IMR-90 (cell line): ENCODE results near the gene ST3GAL4. TPM values are rescaled to one million over a fixed set of nuclear protein-coding genes. Genes with fewer than 3 reads are reported as not detected.

Source experiments
- ATAC-seq: fragments of 200-7000 bp; cut with Tn5 transposase; 2 replicates; pipeline ENCODE4 v1.9.1; 2020; ENCODE audit warnings: low read depth, mild to moderate bottlenecking, moderate library complexity
- BruUV-seq: library from RNA; stranded (reverse); fragments of 400-500 nt; replicated peaks from 2 replicates; lab custom pipeline; 2021; lab: Mats Ljungman, UMichigan
- CTCF ChIA-PET: fragments of 300-600 bp; formaldehyde crosslinking; extraction: SDS; loops from one replicate; lab custom pipeline; 2021; ENCODE audit warnings: antibody characterized with exemption; lab: Yijun Ruan, JAX
- POLR2A ChIA-PET: fragments of 300-600 bp; sonication (Branson Sonifier 250); formaldehyde crosslinking; loops from one replicate; lab custom pipeline; 2022; ENCODE audit warnings: antibody characterized with exemption; ENCODE audit not compliant: unreplicated experiment; lab: Charles Lee
- DNase-seq: peaks from one replicate; pipeline ENCODE4 v3.0.0; 2013
- H2AFZ ChIP-seq: replicated peaks from 2 replicates; pipeline ENCODE3; 2013; ENCODE audit warnings: low read length, mild to moderate bottlenecking; ENCODE audit not compliant: poor library complexity
- H2AK5ac ChIP-seq: 2 replicates; pipeline ENCODE4 v1.6.1; 2013; ENCODE audit warnings: low read depth, low read length, inconsistent platforms
- H2AK9ac ChIP-seq: replicated peaks from 2 replicates; pipeline ENCODE3; 2013; ENCODE audit warnings: mild to moderate bottlenecking, low read depth, low read length, moderate library complexity; ENCODE audit not compliant: poor library complexity
- H2BK120ac ChIP-seq: 2 replicates; pipeline ENCODE4 v1.6.1; 2013; ENCODE audit warnings: low read depth, low read length, inconsistent platforms
- H2BK15ac ChIP-seq: 3 replicates; pipeline ENCODE4 v1.6.1; 2013; ENCODE audit warnings: low read depth, low read length, inconsistent platforms
- H2BK20ac ChIP-seq: 2 replicates; pipeline ENCODE4 v1.6.1; 2013; ENCODE audit warnings: low read depth, mild to moderate bottlenecking, inconsistent platforms, low read length, moderate library complexity
- H2BK5ac ChIP-seq: 2 replicates; pipeline ENCODE4 v1.6.1; 2013; ENCODE audit warnings: mild to moderate bottlenecking, low read depth, low read length, inconsistent platforms; ENCODE audit not compliant: poor library complexity, severe bottlenecking
- H3K14ac ChIP-seq: replicated peaks from 2 replicates; pipeline ENCODE4 v1.6.1; 2013; ENCODE audit warnings: low read depth, low read length, inconsistent platforms
- H3K18ac ChIP-seq: 2 replicates; pipeline ENCODE4 v1.6.1; 2013; ENCODE audit warnings: low read depth, low read length, control low read depth
- H3K23ac ChIP-seq: 2 replicates; pipeline ENCODE4 v1.6.1; 2013; ENCODE audit warnings: low read depth, low read length, inconsistent platforms
- H3K27ac ChIP-seq: 2 replicates; pipeline ENCODE4 v1.5.1; 2013; ENCODE audit warnings: mild to moderate bottlenecking, control low read depth, low read length; ENCODE audit not compliant: insufficient read depth
- H3K27me3 ChIP-seq: 2 replicates; pipeline ENCODE4 v1.6.1; 2013; ENCODE audit warnings: low read length; ENCODE audit not compliant: control insufficient read depth, insufficient read depth
- H3K36me3 ChIP-seq: 2 replicates; pipeline ENCODE4 v1.6.1; 2013; ENCODE audit warnings: low read length, mixed read lengths; ENCODE audit not compliant: control insufficient read depth, insufficient read depth
- H3K4ac ChIP-seq: 2 replicates; pipeline ENCODE4 v1.6.1; 2013; ENCODE audit warnings: low read depth, low read length, inconsistent platforms
- H3K4me1 ChIP-seq: 2 replicates; pipeline ENCODE4 v1.6.1; 2013; ENCODE audit warnings: low read length, mixed read lengths; ENCODE audit not compliant: control insufficient read depth, insufficient read depth
- H3K4me2 ChIP-seq: 2 replicates; pipeline ENCODE4 v1.6.1; 2013; ENCODE audit warnings: low read depth, mild to moderate bottlenecking, control low read depth, low read length, moderate library complexity
- H3K4me3 ChIP-seq: 2 replicates; pipeline ENCODE4 v1.5.1; 2013; ENCODE audit warnings: low read depth, mild to moderate bottlenecking, control low read depth, low read length, moderate library complexity; ENCODE audit not compliant: insufficient read depth
- H3K56ac ChIP-seq: 2 replicates; pipeline ENCODE4 v1.6.1; 2013; ENCODE audit warnings: low read length, inconsistent platforms; ENCODE audit not compliant: insufficient read depth; ENCODE audit errors: extremely low read depth
- H3K79me1 ChIP-seq, 2 experiments: 2 replicates each; pipeline ENCODE4 v1.6.1; 2013; ENCODE audit warnings: low read length in 2 of 2, inconsistent platforms in 1 of 2, low read depth in 1 of 2
- H3K9ac ChIP-seq: 2 replicates; pipeline ENCODE4 v1.6.1; 2013; ENCODE audit warnings: low read depth, low read length, control low read depth
- H3K9me1 ChIP-seq: 2 replicates; pipeline ENCODE4 v1.6.1; 2013; ENCODE audit warnings: low read length, inconsistent platforms; ENCODE audit not compliant: insufficient read depth
- H3K9me3 ChIP-seq: 2 replicates; pipeline ENCODE4 v1.6.1; 2013; ENCODE audit warnings: low read length; ENCODE audit not compliant: control insufficient read depth, insufficient read depth
- H4K20me1 ChIP-seq: 2 replicates; pipeline ENCODE4 v1.6.1; 2013; ENCODE audit warnings: low read length, inconsistent platforms; ENCODE audit not compliant: insufficient read depth
- H4K5ac ChIP-seq: 2 replicates; pipeline ENCODE4 v1.6.1; 2013; ENCODE audit warnings: mild to moderate bottlenecking, low read depth, low read length, control low read depth
- H4K8ac ChIP-seq, 2 experiments: 2 replicates each; pipeline ENCODE4 v1.6.1; 2013; ENCODE audit warnings: low read depth in 2 of 2, low read length in 2 of 2, control low read depth in 1 of 2, inconsistent platforms in 1 of 2
- H4K91ac ChIP-seq: 2 replicates; pipeline ENCODE4 v1.6.1; 2013; ENCODE audit warnings: low read depth, low read length, inconsistent platforms; ENCODE audit not compliant: insufficient read depth
- BHLHE40 ChIP-seq: fragments of 150-350 bp; IDR thresholded peaks from 2 replicates; pipeline ENCODE4 v1.6.1; 2016; ENCODE audit warnings: mild to moderate bottlenecking, low read depth, low read length
- CEBPB ChIP-seq: IDR thresholded peaks from 2 replicates; pipeline ENCODE4 v1.6.1; 2012; ENCODE audit warnings: low read depth, low read length, improper control_type of control experiment
- CTCF ChIP-seq: conservative IDR thresholded peaks from 2 replicates; pipeline ENCODE4 v1.5.1; 2012; ENCODE audit warnings: mild to moderate bottlenecking, low read depth, low read length, improper control_type of control experiment
- WGBS, 2 experiments: methylation state at CpG; one replicate each; pipeline versions ENCODE4 v1.1.5 to v1.1.7; 2013; ENCODE audit warnings: missing lambda C conversion rate in 2 of 2; ENCODE audit not compliant: insufficient read length in 1 of 2; ENCODE audit errors: extremely low coverage in 2 of 2; 5-methylcytosine and 5-hydroxymethylcytosine counted together
- dilution Hi-C: fragments of 300-500 bp; cut with HindIII; formaldehyde crosslinking; loops from one replicate; pipeline ENCODE4 v1.14.3; 2018; ENCODE audit warnings: low sequenced_read_pairs; ENCODE audit not compliant: unreplicated experiment
- in situ Hi-C: fragments of 300-500 bp; cut with MboI; formaldehyde crosslinking; loops from 3 replicates; pipeline ENCODE4 v1.14.3; 2019; ENCODE audit warnings: low sequenced_read_pairs, inconsistent platforms, mixed read lengths
- intact Hi-C: fragments of 100-400 bp; cut with micrococcal nuclease; formaldehyde crosslinking; loops from 2 replicates; pipeline ENCODE4 v1.10.0; 2022
- microRNA-seq, 2 experiments: library from miRNA; stranded (forward) in 1 of 2; unstranded in 1 of 2; fragments of 10-50 nt in 1 of 2; fragments of <30 nt in 1 of 2; gene quantifications in 1 of 2; microRNA quantifications in 1 of 2; one replicate each; pipeline versions ENCODE3 to v1.1.0; 2013 to 2020; ENCODE audit not compliant: insufficient read depth in 1 of 2, insufficient read length in 1 of 2, unreplicated experiment in 1 of 2
- polyA plus RNA-seq, 3 experiments: library from polyadenylated mRNA; depleted of rRNA; stranded (reverse); fragments of >200 nt; gene quantifications; 2 replicates each; pipeline ENCODE4 v1.2.3, GENCODE V29; 2012; ENCODE audit warnings: low replicate concordance in 1 of 3
- small RNA-seq, 5 experiments: library from RNA; depleted of rRNA; stranded (forward); fragments of <200 nt; gene quantifications; one replicate each; pipeline ENCODE3, GENCODE V24; 2012
- total RNA-seq: library from RNA; depleted of rRNA; stranded (reverse); fragments of >200 nt; gene quantifications from 2 replicates; pipeline ENCODE4 v1.2.3, GENCODE V29; 2012; rRNA removed

The ST3GAL4 gene
- total and polyA plus RNA-seq, 2 of the 4 experiments (the other 2 are of a cell fraction): 17.0 to 19.7 TPM

DNA sequence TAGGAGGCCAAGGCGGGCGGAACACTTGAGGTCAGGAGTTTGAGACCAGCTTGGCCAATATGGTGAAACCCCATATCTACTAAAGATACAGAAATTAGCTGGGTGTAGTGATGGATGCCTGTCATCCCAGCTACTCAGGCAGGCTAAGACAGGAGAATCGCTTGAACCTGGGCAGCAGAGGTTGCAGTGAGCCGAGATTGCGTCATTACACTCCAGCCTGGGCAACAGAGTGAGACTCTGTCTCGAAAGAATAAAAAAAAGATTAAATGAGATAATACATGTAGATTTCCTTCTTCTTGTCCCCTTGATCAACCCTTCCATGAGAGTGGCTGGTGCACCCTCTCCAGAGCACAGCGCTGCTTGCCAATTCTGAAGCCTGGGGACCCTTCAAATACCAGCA lies 106.9 kb downstream of the ST3GAL4 start:
- ChIA-PET POLR2A (no interaction called here), CTCF (no interaction called here)
- Histone ChIP-seq H4K8ac (no peak overlapping the region), H3K79me1 (no peaks in the 10 kb centered on the region), H2BK120ac (no peak overlapping the region), H4K5ac (no peak overlapping the region), H3K4me1 (peaks cover 2% of the 10 kb centered on the region; the same call in 1 of the 2 replicates), H3K9me1 (no peaks in the 10 kb centered on the region), H3K4me3 (no peak overlapping the region), H3K9ac (no peak overlapping the region), H3K4me2 (no peak overlapping the region), H3K27me3 (no peaks in the 10 kb centered on the region; the same call in 1 of the 2 replicates), H2AFZ (no peak overlapping the region), H3K4ac (no peak overlapping the region), H2BK5ac (no peak overlapping the region), H2AK5ac (no peak overlapping the region), H3K27ac (no peak overlapping the region), H3K23ac (no peak overlapping the region), H4K91ac (no peak overlapping the region), H2BK15ac (no peak overlapping the region), H3K9me3 (peaks cover 5% of the 10 kb centered on the region), H2AK9ac (no peak overlapping the region), H3K56ac (no peak overlapping the region), H3K14ac (no peak overlapping the region), H3K18ac (no peak overlapping the region), H4K20me1 (no peaks in the 10 kb centered on the region), H2BK20ac (no peak overlapping the region), H3K36me3 (no peaks in the 10 kb centered on the region)
- in situ Hi-C loops (no loop called here), intact Hi-C loops (no loop called here), dilution Hi-C loops (no loop called here)
- DNase-seq (no peak), ATAC-seq (no peak)
- no TSS peak for BruUV-seq
- no peak for TF ChIP-seq CTCF
- TF ChIP-seq CEBPB: peak; percentile 52
- no peak for TF ChIP-seq BHLHE40
- WGBS, 2 experiments: 83% methylated on average over 1 of the region's 7 CpGs; no CpG with 5 or more reads in 1 of the 2 experiments

Small RNAs within 50 kb of the gene (microRNA-seq; reads per million reads assigned to microRNA genes)
- not detected for gene AP001318.3 (ENCODE audit: insufficient read depth, insufficient read length)

Small RNAs within 50 kb of the gene (small RNA-seq; reads per million reads assigned to genes)
- 0 reads per million in 5 experiments for gene AP001318.3

Other genes starting within 250 kb of the ST3GAL4 start
- gene RPUSD4, start 144.0 kb upstream of the ST3GAL4 start, total RNA-seq: 30.6 and 31.4 TPM in 2 replicates
- 20.2 and 22.1 TPM in 2 replicates for gene RPUSD4, start 144.0 kb upstream of the ST3GAL4 start, polyA plus RNA-seq (2012; rRNA removed)
- 27.2 and 29.4 TPM in 2 replicates for gene FAM118B, start 143.9 kb upstream of the ST3GAL4 start, total RNA-seq
- gene FAM118B, start 143.9 kb upstream of the ST3GAL4 start, polyA plus RNA-seq (2012; rRNA removed): 17.9 and 20.0 TPM in 2 replicates
- gene SRPRA, start 86.8 kb upstream of the ST3GAL4 start, total RNA-seq: 105 and 108 TPM in 2 replicates
- gene SRPRA, start 86.8 kb upstream of the ST3GAL4 start, polyA plus RNA-seq (2012; rRNA removed): 126 and 131 TPM in 2 replicates
- 15.1 and 15.3 TPM in 2 replicates for gene FOXRED1, start 86.5 kb upstream of the ST3GAL4 start, total RNA-seq
- gene FOXRED1, start 86.5 kb upstream of the ST3GAL4 start, polyA plus RNA-seq (2012; rRNA removed): 28.3 and 28.8 TPM in 2 replicates
- gene TIRAP, start 72.6 kb upstream of the ST3GAL4 start, total RNA-seq: 3.0 and 3.6 TPM in 2 replicates
- 6.4 and 7.4 TPM in 2 replicates for gene TIRAP, start 72.6 kb upstream of the ST3GAL4 start, polyA plus RNA-seq (2012; rRNA removed)
- 18.6 and 19.7 TPM in 2 replicates for gene DCPS, start 51.6 kb upstream of the ST3GAL4 start, total RNA-seq
- gene DCPS, start 51.6 kb upstream of the ST3GAL4 start, polyA plus RNA-seq (2012; rRNA removed): 34.8 and 35.0 TPM in 2 replicates